Activated CD8-positive, alpha-beta memory T cell treated with anti-CD3 and anti-CD28 coated beads, Interleukin-2, amount 50 U/mL, for 48 hours (primary cell): Measurements from ENCODE around the gene KCNK7.

ENCODE experiments used
- DNase-seq: peaks from one replicate; pipeline ENCODE4 v3.0.0-alpha.2; 2020

The KCNK7 gene

DNA sequence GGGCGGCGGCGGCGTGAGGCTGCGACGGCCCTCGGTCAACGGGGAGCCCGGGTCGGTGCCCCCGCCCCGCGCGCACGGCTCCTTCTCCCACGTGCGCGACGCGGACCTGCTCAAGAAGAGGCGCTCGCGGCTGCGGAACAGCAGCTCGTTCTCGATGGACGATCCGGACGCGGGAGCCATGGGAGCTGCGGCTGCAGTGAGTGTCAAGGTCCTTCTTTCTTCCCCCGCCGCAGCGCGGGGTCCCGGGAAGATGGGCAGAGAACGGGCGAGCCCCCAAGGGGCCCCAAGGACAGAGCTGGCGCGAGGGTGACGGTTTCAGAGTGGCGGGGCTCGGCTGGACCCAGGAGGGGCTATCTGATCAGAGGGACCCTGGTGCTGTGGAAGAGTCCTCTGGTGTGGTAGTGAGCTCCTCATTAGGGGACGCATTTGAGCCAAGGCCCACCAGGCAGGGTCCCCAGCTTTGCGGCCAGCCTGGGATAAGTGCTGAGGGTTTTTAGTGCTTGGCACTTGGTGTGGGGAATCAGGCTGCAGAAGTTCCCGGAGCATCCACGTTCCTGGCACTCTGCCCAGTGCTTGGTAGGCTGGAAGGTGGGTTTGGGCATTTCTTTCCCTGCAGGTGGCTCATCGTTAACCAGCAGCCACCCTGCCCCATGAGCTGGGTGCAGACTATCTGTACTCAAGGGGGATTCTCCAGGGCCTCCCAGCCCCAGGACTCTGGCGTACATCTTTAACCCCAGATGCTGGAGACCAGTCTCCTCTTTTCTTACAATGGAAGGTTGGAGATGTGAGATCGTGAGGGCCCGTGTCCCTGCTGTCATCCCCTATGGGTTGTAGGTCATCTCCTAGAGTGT lies 10.0 kb downstream of the KCNK7 start:
- no peak for DNase-seq

DNA sequence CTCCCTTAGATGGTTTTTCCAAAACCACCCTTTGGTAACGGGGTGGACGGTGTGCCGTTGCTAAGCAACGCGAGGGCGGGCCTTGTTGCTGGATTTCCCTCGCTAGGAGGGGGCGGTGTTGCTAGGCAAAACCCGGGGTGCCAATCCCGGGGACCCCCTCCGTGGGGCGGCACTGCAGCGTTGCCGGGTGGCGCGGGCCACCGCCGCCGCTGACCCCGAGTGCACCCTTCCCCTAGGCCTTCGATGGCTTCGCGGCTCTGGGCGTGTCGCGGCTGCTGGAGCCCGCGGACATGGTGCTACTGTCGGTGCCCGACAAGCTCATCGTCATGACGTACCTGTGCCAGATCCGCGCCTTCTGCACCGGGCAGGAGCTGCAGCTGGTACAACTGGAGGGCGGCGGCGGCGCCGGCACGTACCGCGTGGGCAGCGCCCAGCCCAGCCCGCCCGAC lies 10.9 kb downstream of the KCNK7 start:
- DNase-seq = no peak

DNA sequence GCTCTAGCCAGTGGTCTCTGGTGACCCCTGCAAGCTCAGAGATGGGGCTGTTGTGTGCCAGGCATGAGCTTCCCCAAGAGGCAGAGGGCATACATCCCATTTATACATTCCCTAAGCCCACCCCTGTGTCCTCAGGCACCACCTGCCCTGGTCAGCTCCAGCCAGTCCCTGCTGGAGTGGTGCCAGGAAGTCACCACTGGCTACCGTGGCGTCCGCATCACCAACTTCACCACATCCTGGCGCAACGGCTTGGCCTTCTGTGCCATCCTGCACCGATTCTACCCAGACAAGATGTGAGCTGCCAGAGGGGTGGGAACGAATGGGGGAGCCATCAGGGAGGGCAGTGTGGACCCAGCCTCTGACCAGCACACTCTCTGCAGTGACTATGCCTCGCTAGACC lies 11.5 kb downstream of the KCNK7 start:
- no peak for DNase-seq

DNA sequence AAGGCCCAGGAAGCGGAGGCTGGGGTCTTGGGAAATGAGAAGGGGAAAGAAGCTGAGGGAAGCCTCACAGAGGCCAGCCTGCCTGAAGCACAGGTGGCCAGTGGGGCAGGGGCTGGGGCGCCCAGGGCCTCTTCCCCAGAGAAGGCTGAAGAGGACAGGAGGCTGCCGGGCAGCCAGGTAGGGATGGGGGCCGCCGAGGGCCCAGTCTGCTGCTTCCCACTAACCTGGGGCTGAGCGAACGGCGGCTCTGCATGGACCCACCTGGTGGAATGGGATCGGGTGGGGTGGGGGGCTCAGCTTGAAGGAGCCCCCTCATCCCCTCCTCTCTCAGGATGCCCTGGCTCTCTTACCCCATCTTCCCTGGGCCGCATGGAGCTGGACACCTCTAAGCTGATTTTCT lies 12.0 kb downstream of the KCNK7 start:
- no peak for DNase-seq

DNA sequence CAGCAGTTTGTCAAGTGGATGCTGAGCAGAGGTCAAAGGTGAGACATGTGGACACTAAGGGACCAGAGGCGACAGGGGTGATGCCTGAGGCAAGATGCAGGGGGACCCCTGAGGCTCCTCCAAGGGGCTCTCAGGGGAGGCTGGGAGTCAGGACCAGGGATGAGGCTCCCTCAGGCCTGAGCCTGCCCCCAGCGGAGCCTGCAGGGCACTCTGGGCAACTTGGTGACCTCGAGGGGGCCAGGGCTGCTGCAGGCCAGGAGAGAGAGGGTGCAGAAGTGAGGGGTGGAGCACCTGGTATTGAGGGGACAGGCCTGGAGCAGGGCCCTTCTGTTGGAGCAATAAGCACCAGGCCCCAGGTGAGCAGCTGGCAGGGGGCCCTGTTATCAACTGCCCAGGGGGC lies 13.7 kb downstream of the KCNK7 start:
- no peak for DNase-seq

DNA sequence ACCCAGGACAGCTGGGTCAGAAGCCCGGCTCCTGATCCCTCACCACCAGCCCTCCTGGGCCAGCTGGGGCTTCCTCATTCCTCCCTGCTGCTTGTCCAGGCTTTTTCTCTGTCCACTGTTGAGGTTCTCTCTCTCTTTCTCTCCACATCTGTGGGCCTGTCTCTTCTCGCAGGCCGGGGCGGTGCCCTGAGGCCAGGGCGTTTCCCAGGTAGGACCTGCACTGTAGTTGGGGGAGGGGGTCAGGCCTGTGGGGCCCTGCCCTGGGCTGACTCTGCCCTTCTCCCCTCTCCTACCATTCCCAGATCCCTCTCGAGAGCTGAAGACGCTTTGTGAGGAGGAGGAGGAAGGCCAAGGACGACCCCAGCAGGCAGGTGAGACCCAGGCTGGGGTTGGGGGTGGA lies 14.8 kb downstream of the KCNK7 start:
- DNase-seq = no peak

DNA sequence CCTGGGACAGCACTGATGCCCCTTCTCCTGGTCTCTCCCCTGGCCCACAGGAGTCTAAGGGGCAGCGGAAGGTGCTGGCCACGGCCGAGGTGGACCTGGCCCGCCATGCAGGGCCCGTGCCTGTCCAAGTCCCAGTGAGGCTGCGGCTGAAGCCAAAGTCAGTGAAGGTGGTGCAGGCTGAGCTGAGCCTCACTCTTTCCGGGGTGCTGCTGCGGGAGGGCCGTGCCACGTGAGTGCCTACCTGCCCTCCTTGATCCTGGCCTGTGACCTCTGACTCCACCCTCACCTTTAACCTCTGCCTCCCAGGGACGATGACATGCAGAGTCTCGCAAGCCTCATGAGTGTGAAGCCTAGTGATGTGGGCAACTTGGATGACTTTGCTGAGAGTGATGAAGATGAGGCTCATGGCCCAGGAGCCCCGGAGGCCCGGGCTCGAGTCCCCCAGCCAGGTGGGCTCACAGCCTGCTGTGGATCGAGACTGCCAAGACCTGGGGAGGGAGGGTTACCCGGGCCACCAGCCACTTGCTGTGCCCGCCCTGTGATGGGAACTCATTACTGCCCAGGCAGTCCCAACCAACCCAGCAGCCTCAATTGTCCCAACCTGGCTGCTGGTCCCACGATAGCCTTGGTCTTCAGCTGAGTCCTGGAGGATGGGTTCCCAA lies 15.4 kb downstream of the KCNK7 start:
- DNase-seq = no peak

DNA sequence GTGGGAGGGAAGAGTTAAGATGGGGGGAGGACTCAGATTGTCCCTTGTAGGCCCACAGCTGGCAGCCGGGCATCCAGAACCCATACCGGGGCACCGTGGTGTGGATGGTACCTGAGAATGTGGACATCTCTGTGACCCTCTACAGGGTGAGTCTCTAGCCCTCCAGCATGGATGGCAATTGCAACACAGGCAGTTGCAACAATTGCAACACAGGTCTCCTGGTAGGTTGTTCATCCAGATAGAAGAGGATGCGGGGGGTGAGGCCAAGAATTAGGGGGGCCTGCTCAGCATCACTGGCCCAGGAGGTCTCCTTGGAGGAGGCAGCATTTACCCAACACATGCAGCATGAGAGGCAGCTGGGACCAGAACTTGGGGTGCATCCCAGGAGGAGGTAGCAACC lies 16.3 kb downstream of the KCNK7 start:
- DNase-seq = no peak

DNA sequence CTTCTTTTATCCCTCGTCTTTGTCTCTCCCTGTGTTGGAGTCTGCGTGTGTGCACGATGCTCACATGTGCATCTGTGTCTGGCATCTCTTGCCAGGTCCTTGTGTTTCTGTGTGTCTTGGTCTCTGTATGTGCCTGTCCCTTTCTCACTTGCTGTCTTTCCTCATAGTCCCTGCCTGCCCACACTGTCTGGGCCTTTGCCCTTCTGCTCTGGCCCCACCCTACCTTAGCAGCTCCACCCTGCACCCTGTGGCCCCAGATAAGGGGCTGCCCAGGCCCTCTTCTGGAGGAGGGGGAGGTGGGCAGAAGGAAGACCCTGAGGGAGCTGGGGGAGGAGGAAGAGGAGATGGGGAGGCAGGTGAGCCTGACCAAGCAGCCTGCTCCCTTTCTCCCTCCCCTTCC lies 16.9 kb downstream of the KCNK7 start:
- DNase-seq = no peak

DNA sequence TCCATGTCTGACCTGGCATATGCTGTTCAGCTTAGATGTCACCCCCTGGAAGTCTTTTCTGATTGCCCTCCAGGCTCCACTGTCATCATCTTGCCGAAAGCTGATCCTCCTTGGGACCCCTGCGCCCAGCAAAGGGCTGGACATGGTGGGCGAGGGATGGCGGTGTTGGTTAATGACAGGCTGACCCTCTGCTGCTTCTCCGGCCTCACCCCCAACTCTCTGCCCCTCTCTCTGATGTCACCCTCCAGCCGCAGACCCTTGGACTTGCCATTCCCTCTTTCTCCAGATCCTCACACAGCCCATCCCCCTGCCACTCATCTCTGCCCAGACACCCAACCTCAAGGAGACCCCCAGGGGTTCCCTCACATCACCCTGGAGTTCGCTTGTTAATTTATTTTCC lies 17.5 kb downstream of the KCNK7 start:
- no peak for DNase-seq

DNA sequence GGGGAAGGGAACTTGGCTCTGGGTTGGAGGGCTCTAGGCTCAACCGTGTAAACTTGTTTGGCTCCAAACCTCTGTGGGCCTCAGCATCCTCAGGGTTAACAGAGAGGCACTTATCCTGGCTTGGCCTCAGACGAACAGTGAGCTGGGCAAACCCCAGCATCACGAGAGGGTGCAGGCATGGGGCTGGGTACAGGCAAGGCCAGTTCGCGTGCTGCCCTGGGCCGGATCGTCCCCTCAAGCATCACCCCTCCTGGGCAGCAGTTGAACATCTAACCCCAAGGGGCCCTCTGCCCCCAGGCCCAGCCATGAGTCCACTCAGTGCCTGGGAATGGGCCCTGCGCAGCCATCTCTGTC lies 17.9 kb downstream of the KCNK7 start:
- DNase-seq = no peak

DNA sequence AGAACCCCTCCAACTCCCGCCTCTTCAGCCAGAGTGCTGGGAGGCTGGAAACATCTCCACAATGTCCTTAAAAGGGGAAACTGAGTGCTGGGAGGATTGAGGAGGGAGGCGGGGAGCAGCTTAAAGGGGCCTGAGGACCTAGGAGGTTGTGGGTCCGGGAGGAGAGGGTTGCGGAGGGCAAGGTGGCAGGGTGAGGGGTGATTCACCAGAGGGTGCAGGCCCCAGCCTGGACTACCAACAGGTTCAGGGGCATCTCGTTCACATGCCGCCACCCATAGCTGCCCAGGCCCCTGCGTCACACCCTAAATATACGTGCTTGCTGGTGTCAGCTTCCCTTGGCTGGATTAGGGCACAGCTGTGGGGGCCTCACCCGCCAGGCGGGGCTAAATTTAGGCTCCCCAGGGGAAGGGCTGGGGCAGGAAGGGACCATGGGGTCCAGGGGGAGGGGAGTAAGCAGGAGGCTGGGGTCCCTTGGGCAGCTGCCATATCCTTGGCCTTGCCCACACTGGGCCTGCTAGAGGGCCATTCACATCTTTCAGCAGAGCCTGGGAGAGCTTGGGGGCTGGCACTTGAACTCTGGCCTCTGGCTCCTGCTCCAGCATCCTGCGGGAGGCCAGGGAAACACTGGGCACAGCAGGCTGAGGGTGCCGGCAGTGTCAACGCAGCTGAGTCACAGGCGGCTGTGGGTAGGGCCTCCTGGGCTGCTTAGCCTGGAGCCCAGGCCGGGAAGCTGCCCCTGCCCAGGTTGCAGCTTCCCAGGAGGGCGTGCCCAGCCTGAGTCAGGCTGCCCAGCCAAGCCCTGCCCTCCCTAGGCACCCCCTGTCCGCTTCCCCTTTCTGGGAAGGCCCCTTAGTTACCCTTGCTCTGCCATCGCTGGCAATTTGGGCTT lies 18.5 kb downstream of the KCNK7 start:
- no peak for DNase-seq

DNA sequence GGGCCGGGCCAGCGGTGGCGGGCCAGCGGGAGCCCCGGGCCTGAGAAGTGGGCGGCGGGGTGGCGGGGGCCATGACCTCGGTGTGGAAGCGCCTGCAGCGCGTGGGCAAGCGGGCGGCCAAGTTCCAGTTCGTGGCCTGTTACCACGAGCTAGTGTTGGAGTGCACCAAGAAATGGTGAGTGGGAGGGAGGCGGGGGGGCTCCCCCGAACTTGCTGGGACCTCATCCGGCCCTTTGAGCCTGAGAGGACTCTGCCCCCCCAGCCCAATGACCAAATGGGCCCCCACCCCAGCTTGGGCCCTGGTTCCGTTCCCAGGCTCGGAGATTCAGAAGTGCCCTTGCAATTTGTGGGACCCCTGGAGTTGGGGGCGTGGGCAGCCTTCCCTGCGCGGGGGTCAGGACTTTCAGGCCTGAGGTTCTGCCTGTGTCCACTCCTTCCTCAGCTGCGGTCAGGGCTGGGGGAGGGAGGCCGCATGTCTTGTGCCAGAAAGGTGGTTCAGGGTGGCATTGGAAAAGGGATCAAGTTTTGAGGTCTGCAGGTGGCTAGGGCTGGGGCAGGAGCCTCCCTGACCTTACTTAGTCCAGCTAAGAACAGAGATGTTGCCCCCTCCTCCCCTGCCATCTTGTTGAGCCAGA lies 19.3 kb downstream of the KCNK7 start:
- DNase-seq = no peak

DNA sequence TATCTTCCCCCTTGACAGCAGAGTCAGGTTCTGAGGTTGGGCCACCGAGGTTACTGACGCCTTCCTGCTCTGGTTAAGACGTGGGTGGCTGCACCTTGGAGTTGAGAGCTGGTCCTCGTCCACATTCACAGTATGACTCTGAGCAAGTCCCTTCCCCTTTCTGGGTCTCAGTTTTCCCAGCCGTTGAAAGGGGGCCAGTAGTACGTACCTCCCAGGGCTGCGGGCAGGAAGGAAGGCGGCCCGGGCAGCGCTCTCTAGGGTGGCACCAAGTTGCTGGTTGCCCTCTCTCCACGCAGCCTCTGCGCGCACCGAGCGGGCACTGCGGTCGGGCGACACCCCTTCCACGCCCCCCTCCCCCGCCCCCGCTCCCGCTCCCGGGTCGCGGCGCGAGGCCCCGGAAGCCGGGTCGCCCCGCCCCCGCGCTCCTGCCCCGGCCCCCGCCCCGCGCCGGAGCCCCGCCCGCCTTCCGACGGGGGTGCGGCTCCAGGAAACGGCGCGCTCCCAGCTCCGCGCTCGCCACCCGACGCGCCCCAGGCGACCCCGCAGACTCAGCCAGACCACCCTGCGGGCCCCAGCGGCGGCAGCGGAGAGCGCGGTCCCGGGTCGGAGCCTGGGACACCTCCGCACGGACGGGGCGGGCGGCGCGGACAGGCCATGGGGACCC lies 19.9 kb downstream of the KCNK7 start, which contains the start of gene EHBP1L1:
TSS of gene EHBP1L1 (plus strand) at position 486 of the 664 bp plus-strand sequence. CDS start 250 bp downstream, outside the sequence.
- peak; percentile 87 for DNase-seq

DNA sequence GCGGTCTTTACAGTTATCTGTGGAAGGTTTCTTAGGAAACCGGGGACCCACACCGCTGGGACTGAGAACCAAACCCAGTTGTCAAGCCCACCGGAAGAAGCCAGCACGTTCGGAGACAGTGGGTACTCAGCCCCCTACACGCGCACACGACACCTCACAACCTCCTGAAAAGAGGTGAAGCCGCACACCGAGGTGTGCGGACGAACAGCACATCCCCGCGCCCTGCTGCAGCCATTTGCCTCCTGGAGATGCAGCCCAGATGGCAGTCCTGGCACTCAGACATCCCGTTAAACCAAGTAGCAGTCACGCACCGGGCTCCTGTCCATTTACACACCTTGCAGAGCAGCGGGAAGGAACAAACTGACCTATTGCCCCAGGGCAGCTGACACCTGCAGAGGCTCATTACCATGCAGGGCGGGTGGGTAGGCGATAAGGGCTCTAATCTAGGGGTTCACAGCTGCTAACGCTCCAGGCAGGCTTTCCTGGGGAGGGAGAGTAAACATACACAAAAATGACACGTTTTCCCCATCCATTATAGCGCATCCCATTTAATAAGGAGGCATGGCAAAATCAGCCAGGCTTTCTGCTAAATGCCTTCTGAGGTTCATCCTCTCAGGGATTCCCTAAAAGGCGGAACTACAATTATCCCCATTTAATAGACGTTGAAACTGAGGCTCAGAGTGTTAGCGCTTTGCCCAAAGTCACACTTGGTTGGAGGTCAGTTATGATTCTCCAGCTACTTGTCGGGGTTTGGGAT lies 20.6 kb downstream of the KCNK7 start:
- DNase-seq = no peak

DNA sequence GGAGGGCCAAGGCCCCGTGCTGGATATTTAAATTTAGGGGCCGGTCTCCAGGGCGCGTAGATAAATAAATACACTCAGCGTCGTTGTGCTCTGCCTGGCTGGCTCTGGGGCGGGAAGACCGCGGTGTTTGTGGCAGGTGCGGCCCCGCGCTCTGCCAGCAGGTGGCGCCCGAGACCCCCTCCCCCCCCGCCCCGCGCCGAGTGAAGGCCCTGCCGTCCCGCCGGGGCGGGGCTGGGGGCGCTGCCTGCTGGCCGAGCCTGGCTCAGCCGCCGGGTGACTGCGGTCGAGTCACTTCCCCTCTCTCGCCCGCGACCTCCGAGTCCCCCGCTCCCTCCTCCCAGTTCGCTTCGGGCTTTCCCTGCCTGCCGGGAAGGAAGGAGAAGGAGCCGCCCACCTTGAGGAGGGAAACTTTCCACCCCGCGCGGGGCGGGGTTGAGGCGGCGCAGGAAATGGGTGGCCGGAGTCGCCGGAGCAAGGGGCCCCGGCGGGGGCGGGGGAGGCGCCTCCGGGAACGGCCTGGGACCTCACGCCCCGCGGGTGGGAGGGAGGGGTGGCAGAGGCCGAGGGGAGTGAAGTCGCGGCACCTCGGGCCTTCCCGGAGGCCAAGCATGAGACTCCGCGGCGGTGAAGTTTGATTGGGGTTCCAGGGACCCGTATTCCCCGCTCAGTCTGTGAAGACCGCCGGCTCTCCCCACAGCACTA lies 21.3 kb downstream of the KCNK7 start:
- peak; percentile 95 for DNase-seq

DNA sequence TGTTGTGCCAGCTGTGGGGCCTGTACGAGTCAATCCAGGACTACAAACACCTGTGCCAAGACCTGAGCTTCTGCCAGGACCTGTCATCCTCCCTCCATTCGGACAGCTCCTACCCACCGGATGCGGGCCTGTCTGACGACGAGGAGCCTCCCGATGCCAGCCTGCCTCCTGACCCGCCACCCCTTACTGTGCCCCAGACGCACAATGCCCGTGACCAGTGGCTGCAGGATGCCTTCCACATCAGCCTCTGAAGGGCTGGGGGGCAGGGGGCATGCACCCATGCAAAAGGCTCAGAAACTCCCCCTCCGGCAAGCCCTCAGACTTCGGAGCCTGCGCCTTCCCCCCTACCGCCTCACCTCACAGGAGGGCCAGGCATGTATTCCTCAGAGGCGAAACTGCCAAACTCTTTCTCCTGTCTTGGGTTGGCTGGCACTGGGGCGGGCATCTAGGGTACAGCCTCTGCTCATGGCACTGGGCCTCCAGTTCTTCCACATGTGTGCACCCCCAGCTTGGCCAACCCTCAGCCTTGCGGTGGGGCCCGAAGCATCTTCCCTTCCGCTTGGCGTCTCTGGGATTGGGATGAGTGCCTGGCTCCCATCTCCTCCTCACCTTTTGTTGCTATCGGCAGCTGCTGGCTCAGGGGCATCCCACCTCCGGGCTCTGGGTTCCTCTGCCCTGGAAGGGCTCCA lies 22.1 kb downstream of the KCNK7 start:
- DNase-seq = no peak

DNA sequence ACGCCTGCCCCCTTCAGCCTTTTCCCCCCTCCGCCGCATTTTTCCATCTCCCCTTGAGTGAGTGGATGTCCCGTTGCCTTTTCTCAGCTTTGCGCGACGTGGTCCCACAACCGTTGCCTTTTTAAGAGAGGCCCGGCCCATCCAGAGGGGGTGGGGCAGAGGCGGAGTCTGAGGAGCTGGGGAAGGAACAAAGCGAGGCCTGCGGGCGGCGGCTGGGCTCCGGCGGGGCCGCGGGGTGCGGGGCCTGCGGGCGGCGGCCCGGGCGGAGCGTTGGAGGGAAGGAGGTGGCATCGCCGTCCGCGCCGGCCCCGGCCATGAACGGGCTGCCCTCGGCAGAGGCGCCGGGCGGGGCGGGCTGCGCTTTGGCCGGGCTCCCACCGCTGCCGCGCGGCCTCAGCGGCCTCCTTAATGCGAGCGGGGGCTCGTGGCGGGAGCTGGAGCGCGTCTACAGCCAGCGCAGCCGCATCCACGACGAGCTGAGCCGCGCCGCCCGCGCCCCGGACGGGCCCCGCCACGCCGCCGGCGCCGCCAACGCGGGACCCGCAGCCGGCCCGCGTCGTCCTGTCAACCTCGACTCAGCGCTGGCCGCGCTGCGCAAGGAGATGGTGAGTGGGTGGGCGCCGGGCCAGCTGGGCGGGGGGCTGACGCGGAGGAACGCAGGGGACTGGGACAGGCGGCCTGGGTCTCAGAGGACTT lies 23.1 kb downstream of the KCNK7 start, which contains the start of gene FAM89B:
TSS of gene FAM89B (plus strand) at position 183 of the 696 bp plus-strand sequence. CDS start at position 315, 132 bp downstream.
- peak; percentile 91 for DNase-seq

DNA sequence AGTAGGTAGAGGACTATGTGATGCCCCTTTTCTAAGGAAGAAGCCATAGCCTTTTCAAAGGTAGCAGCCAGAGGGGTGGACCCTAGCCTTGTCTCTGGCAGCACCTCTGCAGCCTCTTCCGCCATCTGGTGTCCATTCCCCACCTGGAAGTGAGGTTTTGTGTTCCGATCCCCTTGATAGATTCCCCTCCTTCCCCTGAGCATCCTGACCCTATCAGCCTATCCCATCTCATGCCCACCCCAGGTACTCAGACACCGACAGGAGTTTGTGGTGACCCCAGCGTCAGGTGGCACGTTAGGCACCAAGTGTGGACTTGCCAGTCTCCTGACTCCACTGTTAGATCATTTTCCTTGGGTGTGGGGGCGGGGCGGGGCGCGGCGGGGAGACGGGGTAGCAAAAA lies 23.7 kb downstream of the KCNK7 start:
- DNase-seq = no peak
